NCI-H2227 (cell line): ENCODE measurements around the gene LEKR1.
"Not testable (repeated sequence)": the region's sequence is repeated elsewhere in the genome, so short reads cannot be mapped to it uniquely, and the experiment has no call there.

ENCODE experiments used
- DNase-seq: peaks from one replicate; lab custom pipeline; 2025; ENCODE audit not compliant: unreplicated experiment; lab: John Stamatoyannopoulos, UW

LEKR1 gene

GRCh38 chr3:156898296-156898880, 72.2 kb downstream of the LEKR1 start:
- no peak for DNase-seq

DNA sequence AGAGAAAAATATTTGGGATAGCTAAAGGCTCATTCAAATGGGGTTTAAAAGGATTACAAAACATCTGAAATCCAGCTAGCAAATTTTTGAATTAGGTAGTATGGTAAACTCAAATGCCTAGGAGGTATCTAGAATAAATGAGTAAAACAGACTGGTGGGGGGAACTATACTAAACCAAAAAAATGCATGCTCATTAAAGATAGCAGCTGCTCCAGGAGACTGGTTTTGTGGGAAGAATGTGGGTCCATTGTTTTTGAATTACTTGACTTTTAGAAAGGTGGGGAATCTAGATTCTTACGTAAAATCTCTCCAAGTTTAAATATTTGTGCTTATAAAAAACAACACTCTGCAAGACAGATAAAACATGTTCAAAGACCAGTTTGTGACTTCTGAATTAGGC, 73.8 kb downstream of the LEKR1 start:
- DNase-seq: no peak

GRCh38 chr3:156902916-156903315, 76.8 kb downstream of the LEKR1 start:
- DNase-seq: no peak

GRCh38 chr3:156906275-156906674, 80.1 kb downstream of the LEKR1 start:
- no peak for DNase-seq

DNA sequence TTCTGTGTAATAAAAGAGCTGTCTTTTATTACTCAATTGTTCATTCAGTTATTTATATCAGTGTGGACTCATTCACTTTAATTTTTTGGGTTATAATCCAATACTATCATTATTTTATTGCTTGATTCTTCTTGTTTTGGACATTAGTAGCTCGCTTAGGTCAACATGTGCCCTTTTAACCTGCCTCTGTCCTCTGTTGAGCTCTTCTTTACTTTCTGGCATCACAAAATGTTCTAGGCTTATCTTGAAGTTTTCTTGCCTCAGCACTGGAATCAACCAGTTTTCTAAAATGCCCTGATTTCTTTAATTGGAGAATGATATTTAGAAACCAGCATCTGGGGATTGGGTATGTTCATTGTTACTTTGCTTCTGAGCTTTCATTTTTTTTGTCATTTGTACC, 82.2 kb downstream of the LEKR1 start:
- no peak for DNase-seq

GRCh38 chr3:156910022-156910421, 83.9 kb downstream of the LEKR1 start:
- no peak for DNase-seq

GRCh38 chr3:156910831-156911230, 84.7 kb downstream of the LEKR1 start:
- not testable (repeated sequence) for DNase-seq

DNA sequence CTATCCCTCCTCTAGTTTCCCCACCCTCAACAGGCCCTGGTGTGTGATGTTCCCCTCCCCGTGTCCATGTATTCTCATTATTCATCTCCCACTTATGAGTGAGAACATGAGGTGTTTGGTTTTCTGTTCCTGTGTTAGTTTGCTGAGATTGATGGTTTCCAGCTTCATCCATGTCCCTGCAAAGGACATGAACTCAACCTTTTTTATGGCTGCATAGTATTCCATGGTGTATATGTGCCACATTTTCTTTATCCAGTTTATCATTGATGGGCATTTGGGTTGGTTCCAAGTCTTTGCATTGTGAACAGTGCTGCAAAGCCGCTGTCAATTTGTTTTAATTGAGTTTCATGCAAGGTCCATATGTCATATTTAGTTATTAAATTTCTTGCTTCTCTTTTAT, 88.1 kb downstream of the LEKR1 start:
- DNase-seq: not testable (repeated sequence)

GRCh38 chr3:156915372-156915771, 89.2 kb downstream of the LEKR1 start:
- no peak for DNase-seq

- no peak for DNase-seq
Measured at GRCh38 chr3:156918746-156919145, 92.6 kb downstream of the LEKR1 start.

DNA sequence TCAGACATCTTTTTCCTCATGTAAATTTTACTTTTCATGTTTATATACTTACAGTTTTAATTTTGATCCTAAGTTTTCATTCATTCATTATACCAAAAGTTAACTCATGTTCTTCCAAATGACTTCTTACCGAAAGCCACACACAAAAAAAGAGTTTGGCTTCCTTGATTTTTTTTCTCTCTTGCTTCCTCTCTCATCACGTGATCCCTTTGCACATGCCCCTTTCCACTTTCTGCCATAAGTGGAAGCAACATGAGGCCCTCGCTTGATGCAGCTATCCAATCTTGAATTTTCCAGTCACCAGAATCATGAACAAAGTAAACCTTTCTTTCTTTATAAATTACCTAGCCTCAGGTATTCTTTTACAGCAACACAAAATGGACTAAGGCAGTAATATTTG, 93.7 kb downstream of the LEKR1 start:
- no peak for DNase-seq

GRCh38 chr3:156920399-156920798, 94.2 kb downstream of the LEKR1 start:
- no peak for DNase-seq

DNA sequence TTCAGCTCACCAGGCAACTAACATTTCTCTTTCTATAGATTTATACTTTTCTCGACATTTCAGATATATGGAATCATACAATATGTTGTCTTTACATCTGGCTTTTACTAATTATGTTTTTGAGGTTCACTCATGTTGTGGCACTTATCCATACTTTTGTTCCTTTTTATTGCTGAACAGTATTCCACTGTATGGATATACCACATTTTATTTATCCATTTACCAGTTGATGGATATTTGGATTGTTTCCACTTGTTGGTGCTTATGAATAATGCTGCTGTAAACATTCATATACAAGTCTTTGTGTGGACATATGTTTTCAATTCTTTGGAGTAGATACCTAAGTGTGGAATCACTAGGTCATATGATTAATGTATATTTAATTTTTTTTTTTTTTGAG, 97.2 kb downstream of the LEKR1 start:
- DNase-seq: no peak

- DNase-seq: no peak
Measured at GRCh38 chr3:156938724-156939123, 112.6 kb downstream of the LEKR1 start.

DNA sequence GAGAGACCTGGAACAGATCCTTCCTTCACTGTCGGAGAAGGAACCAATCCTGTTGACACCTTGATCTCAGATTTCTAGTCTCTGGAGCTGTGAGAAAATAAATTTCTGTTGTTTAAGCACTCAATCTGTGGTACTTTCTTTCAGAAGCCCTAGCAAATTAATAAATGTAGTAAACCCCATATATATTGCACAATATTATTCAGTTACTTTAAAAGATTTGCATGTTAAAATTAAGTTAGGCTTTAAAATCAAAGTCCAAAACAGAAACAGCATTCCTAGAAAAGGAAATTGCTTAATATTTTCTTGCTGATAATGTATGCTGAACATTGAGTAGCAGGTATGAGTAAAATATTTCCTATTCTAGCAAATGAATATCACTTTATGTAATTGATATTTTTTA, 113.2 kb downstream of the LEKR1 start:
- DNase-seq: no peak

GRCh38 chr3:156941311-156941710, 115.2 kb downstream of the LEKR1 start:
- DNase-seq: no peak

DNA sequence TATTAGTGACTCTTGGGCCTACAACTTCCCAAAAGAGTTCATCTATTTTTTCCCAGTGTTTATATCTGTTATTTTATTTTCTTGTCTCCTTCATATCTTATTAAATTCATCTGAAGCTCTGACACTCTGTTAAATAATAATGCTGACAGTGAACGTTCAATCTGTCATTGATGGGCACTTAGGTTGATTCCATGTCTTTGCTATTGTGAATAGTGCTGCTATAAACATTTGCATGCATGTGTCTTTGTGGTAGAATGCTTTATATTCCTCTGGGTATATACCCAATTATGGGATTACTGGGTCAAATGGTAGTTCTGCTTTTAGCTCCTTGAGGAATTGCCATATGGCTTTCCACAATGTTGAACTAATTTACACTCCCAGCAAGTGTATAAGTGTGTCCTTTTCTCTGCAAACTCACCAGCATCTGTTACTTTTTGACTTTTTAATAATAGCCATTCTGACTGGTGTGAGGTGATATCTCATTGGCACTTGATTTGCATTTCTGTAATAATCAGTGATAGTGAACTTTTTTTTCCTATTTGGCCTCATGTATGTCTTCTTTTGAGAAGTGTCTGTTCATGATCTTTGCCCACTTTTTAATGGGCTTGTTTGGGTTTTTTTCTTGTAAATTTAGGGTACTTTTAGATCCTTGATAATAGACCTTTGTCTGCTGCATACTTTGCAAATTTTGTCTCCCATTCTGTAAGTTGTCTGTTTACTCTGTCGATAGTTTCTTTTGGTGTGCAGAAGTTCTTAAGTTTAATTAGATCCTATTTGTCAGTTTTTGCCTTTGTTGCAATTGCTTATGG, 122.5 kb downstream of the LEKR1 start:
- DNase-seq: peak; percentile 5

DNA sequence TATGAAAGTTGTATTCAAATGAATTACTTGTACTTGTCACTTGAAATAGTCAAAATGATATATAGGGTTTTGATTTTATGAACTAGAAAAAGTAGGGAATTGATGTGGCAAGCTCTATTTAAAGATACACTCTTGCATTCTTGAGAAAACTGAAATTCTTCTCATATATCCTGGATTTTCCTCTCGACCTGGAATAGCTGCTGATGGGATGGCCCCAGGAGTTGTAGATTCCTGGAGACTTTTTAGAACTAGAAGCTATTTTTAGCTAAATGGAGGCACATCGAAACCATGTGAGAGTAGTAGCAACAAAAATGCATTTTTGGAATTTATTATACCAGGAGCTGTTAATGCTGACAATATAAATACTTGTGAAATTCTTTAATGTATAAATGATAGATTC, 125.9 kb downstream of the LEKR1 start:
- no peak for DNase-seq

DNA sequence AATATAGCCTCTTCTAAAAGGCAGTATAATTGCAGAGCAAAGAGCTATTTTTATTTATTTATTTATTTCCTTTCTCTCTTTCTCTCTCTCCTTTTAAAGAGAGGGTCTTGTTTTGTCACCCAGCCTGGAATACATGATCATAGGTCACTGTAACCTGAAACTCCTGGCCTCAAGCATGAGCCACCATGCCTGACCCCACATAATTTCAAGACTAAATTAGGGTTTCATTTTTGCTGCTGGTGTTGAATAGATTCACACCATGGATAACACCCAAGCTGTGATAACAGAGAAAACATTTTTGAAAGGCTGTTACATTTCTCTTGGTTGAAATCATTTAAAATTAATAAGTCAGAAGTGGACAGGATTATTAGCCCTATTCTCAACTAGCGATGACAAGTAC, 131.6 kb downstream of the LEKR1 start:
- DNase-seq: no peak

GRCh38 chr3:156963096-156963495, 136.9 kb downstream of the LEKR1 start:
- DNase-seq: no peak

DNA sequence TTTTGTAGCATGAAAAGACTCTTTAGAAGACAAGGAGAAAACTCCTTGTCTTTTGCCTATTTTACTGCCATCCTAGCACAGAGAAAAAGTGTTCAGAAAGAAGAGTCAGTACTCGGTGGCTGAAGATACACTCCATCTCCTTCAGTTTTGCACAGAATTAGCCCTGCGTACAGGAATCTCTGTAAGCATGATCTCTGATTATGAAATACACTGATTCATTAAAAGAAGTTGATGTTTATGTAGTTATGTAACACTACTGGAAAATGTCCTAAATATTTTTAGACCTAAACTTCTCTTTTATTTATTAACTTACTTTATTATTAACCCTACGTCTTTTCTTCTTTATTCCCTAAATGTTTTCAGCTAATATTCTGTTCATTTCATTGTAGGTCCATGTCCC, 138.4 kb downstream of the LEKR1 start:
- DNase-seq: no peak

DNA sequence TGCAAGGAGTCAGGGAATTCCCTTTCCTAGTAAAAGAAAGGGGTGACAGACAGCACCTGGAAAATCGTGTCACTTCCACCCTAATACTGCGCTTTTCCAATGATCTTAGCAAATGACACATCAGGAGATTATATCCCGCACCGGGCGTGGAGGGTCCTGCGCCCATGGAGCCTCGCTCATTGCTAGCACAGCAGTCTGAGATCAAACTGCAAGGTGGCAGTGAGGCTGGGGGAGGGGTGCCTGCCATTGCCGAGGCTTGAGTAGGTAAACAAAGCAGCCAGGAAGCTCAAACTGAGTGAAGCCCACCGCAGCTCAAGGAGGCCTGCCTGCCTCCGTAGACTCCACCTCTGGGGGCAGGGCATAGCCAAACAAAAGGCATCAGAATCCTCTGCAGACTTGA, 140.2 kb downstream of the LEKR1 start:
- not testable (repeated sequence) for DNase-seq

DNA sequence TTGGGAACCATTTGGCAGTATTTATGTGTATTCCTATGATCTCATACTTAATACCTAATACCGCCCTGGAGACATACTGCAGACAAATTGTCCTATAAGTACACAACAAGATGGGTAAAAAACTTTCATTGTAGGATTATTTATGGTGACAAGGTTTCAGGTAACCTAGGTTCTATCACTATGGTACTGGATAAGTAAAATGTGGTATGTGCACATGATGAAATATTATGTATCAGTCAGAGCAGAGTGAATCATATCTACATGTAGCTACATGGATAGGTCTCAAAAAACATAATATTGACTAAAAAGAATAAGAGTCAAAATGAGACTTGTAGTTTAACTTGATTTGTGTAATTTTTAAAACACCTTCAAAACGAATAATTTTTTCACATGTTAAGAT, 147.8 kb downstream of the LEKR1 start:
- DNase-seq: no peak
